DND-41 (cell line): ENCODE results near the gene IFNA10.
A peak's percentile ranks its signal among the peaks of the same experiment; 100 is the strongest.
"Not testable (repeated sequence)": the region's sequence is repeated elsewhere in the genome, so short reads cannot be mapped to it uniquely, and the experiment has no call there.

Source experiments
- ATAC-seq: fragments of 200-7000 bp; cut with Tn5 transposase; 3 replicates; pipeline ENCODE4 v1.9.1; 2021; ENCODE audit warnings: low read depth; ENCODE audit not compliant: insufficient read depth
- DNase-seq: peaks from one replicate; pipeline ENCODE4 v3.0.0-alpha.2; 2020
- H2AFZ ChIP-seq: 2 replicates; pipeline ENCODE4 v1.6.0; 2012; ENCODE audit warnings: low read depth, low read length
- H3K27ac ChIP-seq: 2 replicates; pipeline ENCODE4 v1.5.1; 2012; ENCODE audit warnings: low read length, inconsistent platforms
- H3K27me3 ChIP-seq: fragments of 200-600 bp; sonication (generic); 2 replicates; pipeline ENCODE4 v1.6.0; 2012; ENCODE audit warnings: low read length, mild to moderate bottlenecking, inconsistent platforms; ENCODE audit not compliant: insufficient read depth, poor library complexity
- H3K36me3 ChIP-seq: 2 replicates; pipeline ENCODE4 v1.5.1; 2012; ENCODE audit warnings: low read length, inconsistent platforms; ENCODE audit not compliant: insufficient read depth
- H3K4me1 ChIP-seq: 2 replicates; pipeline ENCODE4 v1.5.1; 2012; ENCODE audit warnings: mild to moderate bottlenecking, low read length; ENCODE audit not compliant: insufficient read depth
- H3K4me2 ChIP-seq: 2 replicates; pipeline ENCODE4 v1.6.0; 2012; ENCODE audit warnings: mild to moderate bottlenecking, moderate library complexity, low read length, inconsistent platforms; ENCODE audit not compliant: insufficient read depth
- H3K4me3 ChIP-seq, 2 experiments: fragments of 200-600 bp in 1 of 2; shearing (Covaris generic) in 1 of 2; 2 replicates each; pipeline ENCODE4 v1.5.1; 2012 to 2016; ENCODE audit warnings: inconsistent platforms in 2 of 2, low read length in 2 of 2, mild to moderate bottlenecking in 2 of 2, low read depth in 1 of 2, moderate library complexity in 1 of 2
- H3K79me2 ChIP-seq: 2 replicates; pipeline ENCODE4 v1.6.0; 2012; ENCODE audit warnings: low read length, inconsistent platforms; ENCODE audit not compliant: insufficient read depth
- H3K9ac ChIP-seq: 2 replicates; pipeline ENCODE4 v1.6.0; 2012; ENCODE audit warnings: low read depth, mild to moderate bottlenecking, inconsistent platforms, low read length, moderate library complexity
- H3K9me3 ChIP-seq: 2 replicates; pipeline ENCODE4 v1.5.1; 2012; ENCODE audit warnings: low read length, moderate library complexity, mild to moderate bottlenecking, inconsistent platforms; ENCODE audit not compliant: insufficient read depth, severe bottlenecking
- H4K20me1 ChIP-seq: 2 replicates; pipeline ENCODE4 v1.6.0; 2012; ENCODE audit warnings: low read length; ENCODE audit not compliant: insufficient read depth
- CTCF ChIP-seq: IDR thresholded peaks from 2 replicates; pipeline ENCODE4 v1.5.1; 2012; ENCODE audit warnings: borderline replicate concordance, low read length, moderate library complexity, mild to moderate bottlenecking; ENCODE audit not compliant: poor library complexity, severe bottlenecking; ENCODE audit errors: extremely low read depth
- EZH2 ChIP-seq: IDR thresholded peaks from 3 replicates; pipeline ENCODE4 v1.6.1; 2012; ENCODE audit warnings: borderline replicate concordance, low read depth, mild to moderate bottlenecking, moderate library complexity, low read length, inconsistent platforms; ENCODE audit not compliant: severe bottlenecking

Gene IFNA10

DNA sequence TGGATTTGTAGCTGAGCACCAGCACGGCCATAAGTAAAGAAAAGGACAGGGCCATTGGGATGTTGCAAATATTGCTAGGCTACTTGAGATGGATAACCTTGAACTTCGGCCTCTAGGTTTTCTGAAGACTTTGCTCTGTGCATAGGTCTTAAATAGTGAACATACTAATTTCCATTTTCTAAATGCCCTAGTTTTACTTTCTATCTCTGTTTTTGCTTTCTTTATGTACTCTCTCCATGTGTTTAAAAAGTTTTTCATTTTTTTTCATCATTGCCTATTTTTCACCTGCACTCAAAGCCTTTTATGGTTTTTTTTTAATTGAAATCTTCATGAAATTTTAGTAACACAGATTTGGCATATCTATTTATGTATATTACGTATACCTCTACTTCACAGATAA, at the start of gene IFNA10:
IFNA10 (minus strand) TSS at position 101 of the 400 bp plus-strand sequence; CDS start at position 55, 46 bp downstream.
- not testable (repeated sequence) for H3K9ac ChIP-seq, ATAC-seq, DNase-seq, H3K4me2 ChIP-seq, H3K9me3 ChIP-seq, H2AFZ ChIP-seq, H3K79me2 ChIP-seq, H4K20me1 ChIP-seq, H3K36me3 ChIP-seq, H3K27me3 ChIP-seq, H3K4me1 ChIP-seq, H3K4me3 ChIP-seq, H3K27ac ChIP-seq

- Histone ChIP-seq H2AFZ (no peak overlapping the region), H3K4me3 (no peak overlapping the region), H3K36me3 (no peaks in the 10 kb centered on the region), H4K20me1 (no peaks in the 10 kb centered on the region), H3K4me2 (no peak overlapping the region), H3K27me3 (peaks cover 14% of the 10 kb centered on the region), H3K9me3 (no peaks in the 10 kb centered on the region), H3K4me1 (peaks cover 10% of the 10 kb centered on the region), H3K9ac (no peak overlapping the region), H3K27ac (no peak overlapping the region), H3K79me2 (no peaks in the 10 kb centered on the region)
- TF ChIP-seq CTCF, result no peak
- no peak for TF ChIP-seq EZH2
- ATAC-seq (no peak), DNase-seq (no peak)
These were observed 48.7 kb upstream of the IFNA10 start for GRCh38 chr9:21255538-21256212.

GRCh38 chr9:21252721-21253547, 46.0 kb upstream of the IFNA10 start:
- no peaks in the 10 kb centered on the region for H3K9me3 ChIP-seq
- peak; percentile 92 for ATAC-seq
- H4K20me1 ChIP-seq, result no peaks in the 10 kb centered on the region
- TF ChIP-seq EZH2, result no peak
- TF ChIP-seq CTCF, result peak; percentile 60
- H2AFZ ChIP-seq, result no peak overlapping the region
- H3K4me3 ChIP-seq, result no peak overlapping the region
- H3K9ac ChIP-seq, result no peak overlapping the region
- H3K79me2 ChIP-seq, result no peaks in the 10 kb centered on the region
- no peak overlapping the region for H3K27ac ChIP-seq
- peak overlapping the region; percentile 50; the same call in 1 of the 2 replicates for H3K4me2 ChIP-seq
- H3K4me1 ChIP-seq, result peaks cover 10% of the 10 kb centered on the region
- DNase-seq, result peak; percentile 55
- peaks cover 18% of the 10 kb centered on the region for H3K27me3 ChIP-seq
- H3K36me3 ChIP-seq, result no peaks in the 10 kb centered on the region

- Histone ChIP-seq H3K4me3 (no peak overlapping the region), H3K36me3 (no peaks in the 10 kb centered on the region), H3K27me3 (peaks cover 18% of the 10 kb centered on the region), H3K4me1 (peaks cover 10% of the 10 kb centered on the region), H3K79me2 (no peaks in the 10 kb centered on the region), H3K9ac (no peak overlapping the region), H3K9me3 (no peaks in the 10 kb centered on the region), H3K27ac (no peak overlapping the region), H4K20me1 (no peaks in the 10 kb centered on the region), H3K4me2 (no peak overlapping the region), H2AFZ (no peak overlapping the region)
- no peak for TF ChIP-seq CTCF
- no peak for TF ChIP-seq EZH2
- DNase-seq, result no peak
- no peak for ATAC-seq
These were observed 44.7 kb upstream of the IFNA10 start for GRCh38 chr9:21251638-21252037.
